Measurements from ENCODE around the gene PLD6. TPM values are rescaled to one million over a fixed set of nuclear protein-coding genes. Genes with fewer than 3 reads are reported as not detected.

PLD6 gene
- total RNA-seq, 1 donor: 5.1 TPM

DNA sequence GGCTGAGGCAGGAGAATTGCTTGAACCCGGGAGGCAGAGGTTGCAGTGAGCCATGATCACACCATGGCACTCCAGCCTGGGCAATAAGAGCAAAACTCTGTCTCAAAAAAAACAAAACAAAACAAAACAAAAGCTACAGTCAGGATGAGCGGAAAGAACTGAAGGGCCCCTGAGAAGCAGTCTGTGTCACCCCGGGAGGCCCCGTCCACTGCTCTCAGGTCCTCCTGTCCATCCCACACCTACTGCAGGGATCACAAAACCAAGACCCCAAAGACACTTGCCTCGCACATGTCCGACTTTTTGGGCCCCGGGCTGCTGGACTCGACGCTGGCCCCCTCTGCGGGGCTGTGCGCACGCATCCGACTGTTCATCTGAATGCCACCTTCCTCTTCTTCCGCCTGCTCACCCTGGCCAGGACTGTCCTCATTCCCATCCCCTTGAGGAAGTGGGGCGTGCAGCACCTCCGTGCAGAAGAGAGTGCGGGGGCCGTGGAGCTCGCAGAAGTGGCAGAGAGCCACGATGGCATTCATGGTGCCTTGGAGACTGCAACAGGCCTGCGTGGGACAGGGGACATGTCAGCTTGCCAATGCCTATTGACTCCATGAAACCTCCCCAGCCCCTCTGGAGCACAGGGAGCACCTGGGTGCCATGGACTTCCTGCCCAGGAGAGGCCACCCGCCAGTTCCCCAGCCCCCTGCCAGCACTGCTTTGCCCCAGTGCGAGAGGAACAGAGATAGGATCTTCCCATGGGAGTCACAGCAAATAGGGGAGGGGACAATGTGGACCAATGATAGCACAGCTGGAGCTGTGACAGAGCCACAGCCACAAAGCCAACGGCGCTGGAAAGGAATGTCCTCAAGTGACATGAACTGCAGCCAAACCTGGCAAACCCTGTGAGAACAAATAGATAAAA is 21.7 kb upstream of the PLD6 start:
- DNase-seq (ENCODE audit: low read depth in 2 of 3, low spot score in 2 of 3): no peak

DNA sequence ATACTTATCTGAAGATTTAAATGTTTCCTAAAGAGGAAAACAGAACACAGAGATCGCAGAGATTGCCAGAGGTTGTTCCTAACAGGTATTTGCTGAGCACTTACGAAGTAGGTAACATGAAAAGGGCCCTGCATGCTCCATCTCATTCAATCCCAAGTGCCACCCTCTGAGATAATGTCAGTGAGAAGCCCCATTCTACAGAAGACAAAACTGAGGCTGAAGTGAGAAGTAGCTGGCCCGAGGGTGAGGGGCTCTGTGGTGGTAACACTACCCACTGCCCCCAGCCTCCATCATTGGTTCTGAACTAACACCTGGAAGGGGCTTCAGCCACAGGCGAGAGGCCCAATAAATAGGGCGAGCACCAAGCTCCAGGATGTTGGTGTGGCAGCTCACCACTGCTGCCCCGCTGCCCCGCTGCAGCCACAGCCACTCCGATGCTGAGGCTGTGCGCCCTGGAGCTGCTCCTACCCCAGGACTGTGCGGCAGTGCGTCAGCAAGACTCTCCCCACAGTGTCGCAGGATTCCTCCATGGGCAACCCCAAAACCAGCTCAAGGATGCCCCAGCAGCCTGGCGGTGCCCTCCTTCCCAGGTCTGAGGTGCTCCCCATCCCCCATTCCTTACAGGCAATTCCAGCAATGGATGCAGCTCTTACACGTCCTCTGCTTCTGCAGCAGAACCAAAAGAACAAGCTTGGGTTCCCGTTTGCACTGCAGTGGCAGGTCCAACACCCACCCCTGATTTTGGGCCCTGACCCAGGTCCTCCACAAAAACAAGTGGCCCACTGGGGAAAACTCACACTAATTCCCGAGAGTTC is 20.5 kb upstream of the PLD6 start:
- DNase-seq (ENCODE audit: low read depth in 2 of 3, low spot score in 2 of 3): no peak

DNA sequence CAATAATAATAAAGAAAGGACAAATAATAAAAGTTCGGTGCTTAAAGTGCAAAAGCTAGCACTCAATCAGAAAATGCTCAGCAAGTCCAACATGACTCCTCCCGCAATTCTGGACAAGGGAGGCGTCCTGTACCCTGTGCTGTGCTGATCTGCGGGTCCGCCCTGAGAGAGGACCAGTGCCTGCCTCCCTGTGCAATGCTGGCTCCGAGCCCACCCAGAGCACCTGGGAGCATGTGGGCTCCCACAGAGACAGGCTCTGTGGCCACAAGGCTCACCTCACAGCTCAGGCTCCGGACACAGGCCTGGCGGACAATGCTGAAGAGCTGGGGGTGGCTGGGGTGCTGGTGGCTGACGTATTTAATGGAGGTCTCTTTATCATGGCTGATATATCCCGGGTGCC is 19.8 kb upstream of the PLD6 start:
- DNase-seq (ENCODE audit: low read depth in 2 of 3, low spot score in 2 of 3): no peak

DNA sequence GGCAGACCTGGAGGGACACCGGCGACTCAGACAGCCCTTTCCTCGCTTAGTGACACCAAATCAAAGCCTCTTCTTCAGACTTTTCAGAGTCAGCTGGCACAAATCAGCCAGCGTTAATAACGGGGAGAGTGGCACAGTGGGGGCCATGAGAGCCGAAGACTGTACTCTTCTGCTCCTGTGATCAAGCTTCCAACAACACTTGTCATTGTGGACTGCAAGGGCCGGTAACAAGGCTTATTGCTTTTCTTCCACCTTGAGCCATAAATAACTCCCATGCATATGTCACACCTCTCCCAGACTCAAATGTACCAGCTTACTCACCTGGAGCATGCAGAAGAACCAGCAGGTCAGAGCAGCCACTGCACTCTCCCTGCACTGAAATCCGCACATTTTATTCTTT is 18.0 kb upstream of the PLD6 start:
- no peak for DNase-seq (ENCODE audit: low read depth in 2 of 3, low spot score in 2 of 3)

DNA sequence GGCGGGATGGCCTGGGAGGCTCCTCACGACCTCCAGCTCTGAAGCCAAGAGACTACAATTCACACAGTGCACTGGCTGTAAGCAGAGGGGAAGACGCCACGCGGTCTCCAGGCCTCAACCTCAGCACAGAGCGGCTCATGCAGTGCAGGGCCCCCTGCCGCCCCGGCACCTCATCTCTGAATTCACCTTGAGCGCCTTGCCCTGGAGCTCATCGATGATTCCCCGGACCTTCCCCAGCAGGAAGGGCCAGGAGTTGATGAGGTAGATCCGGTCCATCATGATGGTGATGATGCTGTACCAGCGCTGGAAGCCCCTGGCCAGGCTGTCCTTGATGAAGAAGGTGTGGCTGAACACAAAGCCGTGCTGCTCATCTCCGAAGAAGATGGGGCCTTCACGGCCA is 17.6 kb upstream of the PLD6 start:
- no peak for DNase-seq (ENCODE audit: low read depth in 2 of 3, low spot score in 2 of 3)

DNA sequence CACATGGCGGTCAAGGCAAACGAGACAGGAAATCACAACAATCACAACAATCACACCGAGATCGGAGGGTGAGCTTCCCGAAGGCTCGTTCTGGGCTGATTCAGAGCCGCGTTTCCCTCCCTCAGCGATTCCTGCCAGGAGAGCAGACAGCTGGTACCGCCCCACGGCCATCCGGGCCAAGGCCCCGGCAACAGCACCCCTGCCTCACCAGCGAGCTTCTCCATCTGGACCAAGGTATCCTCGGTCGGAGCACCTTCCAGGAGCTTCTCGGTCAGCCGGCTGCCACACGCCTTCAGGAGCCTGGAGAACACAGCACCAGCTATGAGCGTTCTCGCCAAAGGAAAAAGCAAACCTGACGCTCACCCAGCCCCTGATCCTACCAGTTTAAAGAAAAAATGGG is 15.2 kb upstream of the PLD6 start:
- no peak for DNase-seq (ENCODE audit: low read depth in 2 of 3, low spot score in 2 of 3)

DNA sequence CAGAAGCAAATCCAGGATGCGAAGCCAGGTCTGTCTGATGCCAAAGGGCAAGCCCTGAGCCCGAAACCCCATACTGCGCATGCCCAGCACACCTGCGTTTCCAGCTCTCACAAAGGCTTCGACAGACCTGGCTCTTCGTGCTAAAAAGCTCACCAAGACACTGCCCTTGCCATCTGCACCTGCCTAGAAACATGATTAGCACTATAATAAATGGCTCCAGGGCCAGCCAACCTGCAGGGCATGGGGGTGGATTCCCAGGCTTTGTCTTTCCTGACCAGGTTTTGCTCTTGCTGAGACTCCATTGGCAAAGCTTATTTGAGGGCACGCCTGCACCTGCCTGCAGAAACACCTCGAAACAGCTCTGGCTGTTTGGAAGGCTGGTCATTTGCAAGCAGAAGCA is 14.4 kb upstream of the PLD6 start:
- no peak for DNase-seq (ENCODE audit: low read depth in 2 of 3, low spot score in 2 of 3)

DNA sequence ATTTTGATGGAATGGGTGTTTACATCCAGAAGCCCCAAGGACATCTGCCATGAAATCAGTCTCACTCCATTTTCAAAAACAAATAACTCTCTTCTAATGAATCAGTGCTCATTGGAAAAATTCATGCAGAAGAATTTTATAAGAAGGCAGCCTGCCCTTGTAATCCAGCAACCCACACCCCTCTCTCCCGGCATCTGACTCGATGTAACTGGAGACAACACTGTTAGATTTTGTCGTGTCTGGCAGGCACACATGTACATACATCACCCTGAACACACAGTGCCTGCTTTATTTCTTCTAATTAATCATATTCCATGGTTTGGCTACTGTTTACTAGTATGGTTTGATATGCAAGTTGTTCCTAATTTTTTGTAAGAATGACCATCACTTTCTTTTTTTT is 11.9 kb upstream of the PLD6 start:
- no peak for DNase-seq (ENCODE audit: low read depth in 2 of 3, low spot score in 2 of 3)

DNA sequence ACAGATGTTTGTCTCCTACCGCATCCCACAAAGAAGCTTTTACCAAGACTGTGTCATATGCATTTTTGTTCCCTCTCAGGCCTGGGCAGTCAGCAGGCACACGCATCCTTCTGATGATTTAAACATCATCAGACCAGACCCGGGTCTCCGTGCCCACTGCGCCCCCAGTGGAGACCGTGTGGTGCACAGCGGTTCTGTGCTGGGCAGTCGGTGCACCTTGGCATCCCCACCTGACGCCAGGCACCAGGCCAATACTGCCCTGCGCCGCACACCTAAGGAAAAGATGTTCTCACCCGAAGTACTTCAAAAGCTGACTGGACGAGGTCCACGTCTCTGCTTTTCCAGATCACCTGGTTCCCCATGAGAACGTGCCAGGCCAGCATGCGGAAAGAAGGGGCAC is 10.6 kb upstream of the PLD6 start:
- DNase-seq (ENCODE audit: low read depth in 2 of 3, low spot score in 2 of 3): no peak

DNA sequence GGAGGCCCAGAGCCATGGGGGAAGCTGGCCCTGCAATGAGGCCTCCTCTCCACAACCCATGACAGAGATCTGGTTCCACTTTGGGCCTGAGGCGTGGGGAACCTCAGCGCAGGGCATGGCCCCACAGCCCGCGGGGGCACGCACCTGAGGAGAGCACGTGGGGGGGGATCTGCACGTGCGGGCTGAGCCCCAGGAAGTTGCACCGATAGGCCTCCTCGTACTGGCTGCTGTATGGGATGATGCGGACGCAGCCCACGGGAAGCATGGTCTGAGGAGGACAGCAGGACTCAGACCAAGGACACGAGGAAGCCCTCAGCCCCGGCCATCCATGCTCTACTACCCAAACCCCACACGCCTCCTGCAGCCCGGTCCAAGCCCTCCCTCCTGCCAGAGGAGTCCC is 10.1 kb upstream of the PLD6 start:
- no peak for DNase-seq (ENCODE audit: low read depth in 2 of 3, low spot score in 2 of 3)

DNA sequence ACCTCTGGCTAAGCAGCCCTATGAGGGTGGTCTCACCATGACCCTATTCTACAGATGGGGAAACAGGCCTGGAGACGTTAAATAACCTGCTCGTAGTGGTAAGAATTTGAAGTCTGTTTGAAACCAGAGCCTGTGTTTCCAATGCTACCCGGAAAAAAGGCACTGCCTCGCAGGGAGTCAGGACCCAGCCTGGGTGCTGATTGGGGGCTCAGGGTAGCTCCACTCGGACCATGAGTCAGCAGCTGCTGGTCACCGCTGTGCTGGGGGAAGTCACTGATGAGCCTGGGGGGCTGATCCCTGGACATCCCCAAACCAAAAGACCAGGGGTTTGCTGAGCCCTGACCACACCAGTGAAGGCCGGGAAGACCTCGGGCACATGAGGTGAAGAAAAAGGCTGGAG is 9.4 kb upstream of the PLD6 start:
- DNase-seq (ENCODE audit: low read depth in 2 of 3, low spot score in 2 of 3): no peak

DNA sequence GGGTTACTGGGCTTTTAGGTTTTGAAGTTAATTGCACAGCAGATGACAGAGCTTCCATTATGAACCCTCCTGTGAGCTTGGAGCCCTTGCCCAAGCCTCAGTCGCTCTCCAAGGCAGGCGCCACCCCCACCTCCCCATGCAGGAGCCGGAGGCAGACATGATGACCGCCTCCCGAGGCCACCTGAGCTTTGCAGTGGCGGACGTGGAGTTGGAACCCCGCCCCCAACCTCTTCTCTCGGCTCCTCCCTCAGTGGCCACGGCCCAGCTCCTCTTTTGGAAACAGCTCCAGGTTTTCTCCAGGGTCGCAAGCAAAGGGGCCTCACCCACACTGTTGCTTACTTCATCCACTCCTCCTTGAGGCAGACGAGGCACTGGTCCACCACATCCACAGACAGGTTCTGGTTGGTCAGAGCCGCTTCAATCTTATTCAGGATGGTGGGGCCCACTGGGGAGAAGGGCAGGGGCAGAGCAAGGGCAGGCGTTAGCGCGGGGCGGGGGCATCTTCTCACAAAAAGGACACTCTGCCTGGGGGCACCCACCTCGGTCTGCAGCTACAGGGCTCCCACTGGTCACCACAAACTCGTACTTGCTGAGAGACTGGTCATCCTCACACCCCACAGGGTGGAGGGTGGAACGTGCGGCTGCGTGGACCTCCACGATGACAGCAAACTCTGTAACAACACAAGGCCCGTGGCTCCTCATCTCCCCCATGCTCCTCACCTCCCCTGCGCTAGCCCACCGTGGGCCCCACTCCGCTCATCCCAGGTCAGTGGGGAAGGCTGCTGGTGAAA is 8.7 kb upstream of the PLD6 start:
- no peak for DNase-seq (ENCODE audit: low read depth in 2 of 3, low spot score in 2 of 3)

DNA sequence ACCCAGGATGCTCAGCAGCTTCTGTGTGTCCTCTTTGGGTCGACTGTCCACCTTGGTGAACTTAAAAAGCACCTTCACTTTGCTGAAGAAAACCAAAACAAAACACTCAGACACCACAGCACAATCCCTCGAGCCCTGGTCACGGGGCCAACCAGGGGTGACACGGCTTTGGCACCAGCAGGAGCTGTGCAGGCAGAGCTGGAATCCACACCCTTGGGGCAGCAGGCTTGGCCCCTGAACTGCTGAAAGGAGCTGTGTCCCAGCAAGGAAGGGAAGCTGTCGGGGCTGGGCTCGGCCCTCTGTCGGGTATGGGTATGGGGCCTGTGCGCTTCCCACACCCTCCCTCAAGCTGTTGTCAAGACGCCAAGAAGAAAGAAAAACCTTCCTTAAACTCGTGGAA is 7.6 kb upstream of the PLD6 start:
- no peak for DNase-seq (ENCODE audit: low read depth in 2 of 3, low spot score in 2 of 3)

DNA sequence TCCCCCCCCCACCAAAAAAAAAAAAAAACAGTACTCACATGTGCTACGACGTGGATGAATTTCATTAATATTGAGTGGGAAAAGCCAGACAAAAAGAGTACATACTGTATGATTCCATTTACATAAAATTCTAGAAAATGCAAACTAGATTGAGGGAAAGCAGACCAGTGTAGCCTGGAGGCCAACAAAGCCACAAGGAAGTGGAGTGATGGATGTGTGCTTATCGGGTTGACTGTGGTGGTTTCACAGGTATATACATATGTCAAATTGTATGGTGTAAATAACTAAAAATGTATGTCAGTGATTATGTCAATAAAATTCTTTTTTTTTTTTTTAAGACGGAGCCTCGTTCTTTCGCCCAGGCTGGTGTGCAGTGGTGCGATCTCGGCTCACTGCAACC is 1.9 kb upstream of the PLD6 start:
- DNase-seq (ENCODE audit: low read depth in 2 of 3, low spot score in 2 of 3): no peak

DNA sequence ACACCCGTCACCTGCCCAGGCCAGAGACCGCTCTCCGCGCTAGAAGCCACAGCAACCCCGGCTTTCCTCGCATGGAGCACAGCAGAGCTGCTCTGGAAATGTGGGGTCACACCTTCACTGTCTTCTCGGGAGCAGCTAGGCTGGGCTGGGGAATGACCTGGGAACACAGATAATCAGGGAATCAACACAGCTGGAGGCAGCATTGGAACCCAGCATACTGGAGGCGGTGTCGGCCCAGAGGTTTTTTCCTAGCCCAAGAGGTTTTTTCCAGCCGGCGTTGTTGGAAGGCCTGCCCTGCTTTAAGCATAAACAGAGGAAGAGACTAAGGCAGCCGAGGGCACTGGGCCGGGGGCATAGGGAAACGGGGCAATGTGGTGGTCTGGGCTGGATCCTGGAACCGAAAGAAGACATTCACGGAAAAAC is 791 bp upstream of the PLD6 start:
- no peak for DNase-seq (ENCODE audit: low read depth in 2 of 3, low spot score in 2 of 3)

DNA sequence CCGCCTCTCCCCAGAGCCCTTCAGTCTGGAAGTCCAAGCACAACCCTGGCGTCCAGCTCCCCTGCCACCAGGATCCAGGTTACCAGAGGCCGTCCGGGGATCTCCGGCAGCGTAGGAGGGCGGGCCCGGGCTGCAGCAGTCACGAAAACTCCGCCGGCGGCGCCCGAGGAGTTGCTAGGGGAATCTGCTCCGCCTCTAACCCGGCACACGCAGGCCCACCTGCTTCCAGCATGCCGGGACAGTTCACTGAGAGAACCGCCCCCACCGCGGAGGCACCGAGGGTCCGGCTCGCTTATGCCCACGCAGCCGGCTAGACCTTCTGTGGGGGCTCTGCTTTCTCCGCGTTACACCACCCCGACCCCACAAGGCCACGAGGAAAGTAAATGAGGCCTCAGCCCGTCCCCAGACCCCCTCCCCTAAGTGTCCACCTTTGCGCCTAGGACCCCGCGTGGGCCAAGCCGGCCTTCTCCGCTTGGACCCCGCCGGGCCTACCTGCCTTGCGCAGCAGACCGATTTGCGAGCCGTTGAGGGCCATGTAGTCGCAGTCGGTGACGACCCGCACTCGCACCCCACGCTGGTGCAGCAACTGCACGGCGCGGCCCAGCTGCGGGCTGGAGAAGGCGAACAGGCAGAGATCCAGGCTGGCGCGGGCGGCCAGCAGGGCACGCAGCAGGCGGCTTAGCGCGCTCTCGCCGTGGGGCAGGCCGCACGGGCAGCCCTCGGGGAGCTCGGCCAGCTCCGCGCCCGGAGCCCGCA is 587 bp downstream of the PLD6 start:
- DNase-seq (ENCODE audit: low read depth in 2 of 3, low spot score in 2 of 3): peak in 2 of 3 donors; percentile 42 to 51

DNA sequence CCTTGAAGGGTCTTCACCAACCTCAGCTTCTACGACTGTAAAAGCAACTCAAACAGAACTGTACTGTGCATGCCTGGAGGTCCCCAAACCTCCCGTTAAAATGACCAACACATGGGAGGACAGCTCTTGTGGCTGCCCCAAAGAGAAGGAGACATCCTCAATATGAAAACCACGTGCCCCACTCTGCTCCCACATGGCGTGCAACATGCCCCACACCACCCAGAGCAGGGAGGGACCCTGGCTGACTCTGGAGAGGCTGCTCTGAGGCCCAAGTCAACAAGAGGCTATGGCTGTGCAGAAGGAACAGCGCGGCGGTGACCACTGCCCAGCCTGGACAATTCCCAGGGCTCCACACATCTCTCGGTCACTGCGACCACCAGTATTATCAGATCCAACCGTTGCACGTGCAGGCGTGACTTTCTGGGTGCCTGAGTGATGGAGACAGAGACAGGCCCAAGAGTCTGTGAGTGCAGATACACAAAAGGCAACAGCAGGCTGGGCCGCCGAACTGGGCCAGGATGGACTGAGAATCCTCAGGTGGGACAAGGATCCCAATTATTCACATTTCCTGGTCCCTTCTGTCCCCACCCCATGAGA is 1.4 kb downstream of the PLD6 start:
- no peak for DNase-seq (ENCODE audit: low read depth in 2 of 3, low spot score in 2 of 3)

DNA sequence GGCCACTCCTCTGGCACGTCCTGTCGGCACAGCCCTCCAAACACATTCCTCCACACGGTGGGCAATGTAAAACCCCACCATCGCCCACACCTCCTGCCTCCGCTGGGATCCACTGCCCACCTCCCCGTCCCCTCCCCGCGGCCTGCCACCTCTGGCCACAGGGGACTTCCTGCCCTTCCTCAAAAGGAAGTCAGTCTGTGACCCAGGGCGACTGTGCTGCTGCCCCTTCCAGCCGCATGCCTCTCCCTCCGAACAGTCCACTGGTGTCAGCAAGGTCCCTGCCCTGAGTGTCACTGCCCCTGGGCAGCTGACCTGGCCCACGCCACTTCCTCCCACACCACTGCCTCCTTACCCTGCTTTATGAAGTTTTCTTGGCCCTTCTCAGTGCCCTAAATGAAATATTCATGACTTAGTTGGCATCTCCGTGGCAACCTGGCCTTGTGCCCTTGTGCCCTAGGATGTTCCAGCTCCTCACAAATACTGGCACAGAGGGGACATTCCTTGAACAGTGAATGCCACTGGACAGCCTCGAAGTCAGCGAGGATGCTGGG is 2.0 kb downstream of the PLD6 start:
- no peak for DNase-seq (ENCODE audit: low read depth in 2 of 3, low spot score in 2 of 3)

DNA sequence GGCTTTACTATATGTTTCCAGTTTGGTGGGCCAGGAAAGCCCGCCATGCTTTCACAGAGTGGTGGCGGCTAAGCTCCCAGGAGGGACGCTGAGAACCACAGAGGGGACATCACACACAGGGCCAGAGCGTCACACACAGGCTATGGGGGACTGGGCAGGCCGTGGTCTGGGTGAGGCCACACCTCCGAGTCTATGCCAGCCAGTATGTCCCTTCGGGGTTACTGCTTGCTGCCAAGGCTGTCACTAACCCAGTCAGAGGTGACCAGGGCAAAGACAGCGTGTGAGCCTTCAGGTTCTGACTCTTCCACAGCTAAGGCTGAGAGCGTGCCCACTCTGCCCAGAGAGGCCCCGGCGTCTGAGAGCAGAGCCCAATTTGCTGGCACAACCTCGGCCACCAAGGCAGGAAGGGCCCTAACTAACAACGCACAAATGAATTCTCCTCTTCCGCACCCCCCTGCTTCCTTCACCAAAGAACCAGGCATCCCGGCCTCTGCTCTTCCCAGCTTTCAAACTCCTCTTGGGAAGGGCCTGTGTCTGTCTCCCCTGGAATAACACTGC is 2.9 kb downstream of the PLD6 start:
- DNase-seq (ENCODE audit: low read depth in 2 of 3, low spot score in 2 of 3): no peak

All from hematopoietic multipotent progenitor cell (in vitro differentiated cells).